Peyer's patch (tissue), 4 donors: Measurements from ENCODE around the gene GPHB5.

Source experiments
- POLR2A ChIP-seq, 2 donors: fragments of 450-650 bp; IDR thresholded peaks; one replicate each; pipeline ENCODE4 v1.5.1; 2017; ENCODE audit warnings: antibody characterized with exemption in 2 of 2, mild to moderate bottlenecking in 2 of 2, moderate library complexity in 2 of 2
- TF ChIP-seq, protein P1 (sequence below), 6 experiments: fragments of 450-650 bp in 4 of 6; fragments of 200-600 bp in 2 of 6; sonication (generic) in 1 of 6; IDR thresholded peaks; one replicate each; pipeline ENCODE4 v1.5.1; 2017 to 2019; ENCODE audit warnings: antibody characterized with exemption in 6 of 6, mild to moderate bottlenecking in 3 of 6, moderate library complexity in 1 of 6

DNA sequence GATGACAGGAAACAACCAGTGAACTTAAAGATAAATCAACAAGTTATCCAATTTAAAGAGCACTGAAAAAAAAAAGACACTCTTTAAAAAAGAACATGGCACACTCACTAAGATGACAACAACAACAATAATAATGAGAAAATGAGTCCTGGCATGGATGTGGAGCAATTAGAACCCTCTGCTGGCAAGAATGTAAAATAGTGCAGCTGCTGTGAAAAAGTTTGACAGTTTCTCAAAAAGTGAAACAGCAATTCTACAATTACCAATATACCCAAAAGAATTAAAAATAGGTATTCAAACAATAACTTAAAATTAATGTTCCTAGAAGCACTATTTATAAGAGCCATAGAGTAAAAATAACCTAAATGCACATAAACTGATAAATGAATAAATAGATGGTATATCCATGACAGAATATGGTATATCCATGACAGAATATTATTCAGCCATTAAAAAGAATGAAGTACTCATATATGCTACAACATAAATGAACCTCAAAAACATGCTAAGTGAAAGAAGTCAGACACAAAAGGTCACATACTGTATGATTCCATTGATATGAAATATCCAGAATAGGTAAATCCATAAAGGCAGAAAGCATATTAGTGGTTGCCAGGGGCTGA is 49.1 kb upstream of the GPHB5 start:
- TF ChIP-seq POLR2A (IDR thresholded peaks at IDR 0.05): no peak
- TF ChIP-seq, protein P1, sequence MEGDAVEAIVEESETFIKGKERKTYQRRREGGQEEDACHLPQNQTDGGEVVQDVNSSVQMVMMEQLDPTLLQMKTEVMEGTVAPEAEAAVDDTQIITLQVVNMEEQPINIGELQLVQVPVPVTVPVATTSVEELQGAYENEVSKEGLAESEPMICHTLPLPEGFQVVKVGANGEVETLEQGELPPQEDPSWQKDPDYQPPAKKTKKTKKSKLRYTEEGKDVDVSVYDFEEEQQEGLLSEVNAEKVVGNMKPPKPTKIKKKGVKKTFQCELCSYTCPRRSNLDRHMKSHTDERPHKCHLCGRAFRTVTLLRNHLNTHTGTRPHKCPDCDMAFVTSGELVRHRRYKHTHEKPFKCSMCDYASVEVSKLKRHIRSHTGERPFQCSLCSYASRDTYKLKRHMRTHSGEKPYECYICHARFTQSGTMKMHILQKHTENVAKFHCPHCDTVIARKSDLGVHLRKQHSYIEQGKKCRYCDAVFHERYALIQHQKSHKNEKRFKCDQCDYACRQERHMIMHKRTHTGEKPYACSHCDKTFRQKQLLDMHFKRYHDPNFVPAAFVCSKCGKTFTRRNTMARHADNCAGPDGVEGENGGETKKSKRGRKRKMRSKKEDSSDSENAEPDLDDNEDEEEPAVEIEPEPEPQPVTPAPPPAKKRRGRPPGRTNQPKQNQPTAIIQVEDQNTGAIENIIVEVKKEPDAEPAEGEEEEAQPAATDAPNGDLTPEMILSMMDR (IDR thresholded peaks at IDR 0.05): no peak
